BJ (cell line): ENCODE measurements around the gene SV2B. TPM values are rescaled to one million over a fixed set of nuclear protein-coding genes. Genes with fewer than 3 reads are reported as not detected.

ENCODE experiments used
- CTCF ChIA-PET: fragments of 350-600 bp; formaldehyde crosslinking; extraction: SDS; loops from one replicate; lab custom pipeline; 2021; ENCODE audit warnings: antibody characterized with exemption, inconsistent platforms; lab: Yijun Ruan, JAX
- POLR2A ChIA-PET: fragments of 300-600 bp; sonication (Branson Sonifier 250); formaldehyde crosslinking; extraction: SDS; loops from one replicate; lab custom pipeline; 2021; ENCODE audit warnings: antibody characterized with exemption; lab: Charles Lee
- DNase-seq: peaks from one replicate; pipeline ENCODE4 v3.0.0-alpha.2; 2011; ENCODE audit warnings: low read depth
- H3K27me3 ChIP-seq: 2 replicates; pipeline ENCODE4 v1.6.0; 2011; ENCODE audit warnings: low read length; ENCODE audit not compliant: control insufficient read depth, insufficient read depth
- H3K36me3 ChIP-seq: 2 replicates; pipeline ENCODE4 v1.5.1; 2011; ENCODE audit warnings: low read length; ENCODE audit not compliant: control insufficient read depth, insufficient read depth
- H3K4me3 ChIP-seq: 2 replicates; pipeline ENCODE4 v1.5.1; 2011; ENCODE audit warnings: low read depth, mild to moderate bottlenecking, control low read depth, low read length
- CTCF ChIP-seq: IDR thresholded peaks from 2 replicates; pipeline ENCODE4 v1.5.1; 2011; ENCODE audit warnings: low read depth, mild to moderate bottlenecking, control low read depth, inconsistent platforms, low read length, moderate library complexity; ENCODE audit not compliant: insufficient read depth
- polyA plus RNA-seq: library from polyadenylated mRNA; depleted of rRNA; stranded (reverse); fragments of >200 nt; gene quantifications from 2 replicates; pipeline ENCODE4 v1.2.3, GENCODE V29; 2011

Gene SV2B
- polyA plus RNA-seq, 1 experiment, result not detected

- H3K27me3 ChIP-seq, result no peaks in the 10 kb centered on the region
- no peak overlapping the region for H3K4me3 ChIP-seq
- no peak for TF ChIP-seq CTCF
- no peaks in the 10 kb centered on the region; the same call in 1 of the 2 replicates for H3K36me3 ChIP-seq
- DNase-seq, result no peak
- POLR2A ChIA-PET, result no interaction called here
- CTCF ChIA-PET, result no interaction called here
Measured at GRCh38 chr15:91252322-91252721, 152.3 kb downstream of the SV2B start.

GRCh38 chr15:91252756-91253155 is 152.7 kb downstream of the SV2B start:
- ChIA-PET CTCF (no interaction called here), POLR2A (no interaction called here)
- no peak for DNase-seq

GRCh38 chr15:91253605-91254004 is 153.5 kb downstream of the SV2B start:
- Histone ChIP-seq H3K36me3 (no peaks in the 10 kb centered on the region; the same call in 1 of the 2 replicates), H3K4me3 (no peak overlapping the region), H3K27me3 (no peaks in the 10 kb centered on the region)
- TF ChIP-seq CTCF, result no peak
- no peak for DNase-seq
- ChIA-PET POLR2A (no interaction called here), CTCF (no interaction called here)

More at GRCh38 chr15:91252756-91253155, 152.7 kb downstream of the SV2B start:
- no peaks in the 10 kb centered on the region; the same call in 1 of the 2 replicates for H3K36me3 ChIP-seq
- H3K27me3 ChIP-seq, result no peaks in the 10 kb centered on the region
- H3K4me3 ChIP-seq, result no peak overlapping the region
- no peak for TF ChIP-seq CTCF

GRCh38 chr15:91254766-91255165 is 154.7 kb downstream of the SV2B start:
- ChIA-PET POLR2A (no interaction called here), CTCF (no interaction called here)
- no peaks in the 10 kb centered on the region; the same call in 1 of the 2 replicates for H3K36me3 ChIP-seq
- no peaks in the 10 kb centered on the region for H3K27me3 ChIP-seq
- TF ChIP-seq CTCF, result no peak
- no peak overlapping the region for H3K4me3 ChIP-seq
- no peak for DNase-seq

- no peak overlapping the region for H3K4me3 ChIP-seq
- no peak for DNase-seq
- H3K36me3 ChIP-seq, result no peaks in the 10 kb centered on the region; the same call in 1 of the 2 replicates
- no peak for TF ChIP-seq CTCF
- no peaks in the 10 kb centered on the region for H3K27me3 ChIP-seq
- CTCF ChIA-PET, result interaction anchor here (1.1 kb wide), 1 partner anchor 12 kb away, joined by 4 read pairs; no protein-coding TSS in a partner anchor
- POLR2A ChIA-PET, result no interaction called here
Measured at GRCh38 chr15:91255670-91256192, 155.7 kb downstream of the SV2B start.
